Esophagus muscularis mucosa (tissue), 4 donors: ENCODE data around the gene MRTFB. TPM values are rescaled to one million over a fixed set of nuclear protein-coding genes. Genes with fewer than 3 reads are reported as not detected.

Experiments used
- DNase-seq: peaks from one replicate; pipeline ENCODE4 v3.0.0-alpha.2; 2017; ENCODE audit errors: extremely low spot score
- H3K27ac ChIP-seq, 4 donors: fragments of 200-600 bp; sonication (generic); replicated peaks in 1 of 4; 1 replicate in 3 of 4; 2 replicates in 1 of 4; pipeline ENCODE4 v1.5.1; 2016 to 2019; ENCODE audit warnings: mild to moderate bottlenecking in 1 of 4
- H3K27me3 ChIP-seq, 4 donors: fragments of 200-600 bp; sonication (generic); one replicate each; pipeline versions ENCODE4 v1.5.1 to v1.6.0; 2016 to 2019
- H3K36me3 ChIP-seq, 4 donors: fragments of 200-600 bp; sonication (generic); one replicate each; pipeline ENCODE4 v1.5.1; 2016 to 2019
- H3K4me1 ChIP-seq, 4 donors: fragments of 200-600 bp; sonication (generic); one replicate each; pipeline ENCODE4 v1.5.1; 2016 to 2019
- H3K4me3 ChIP-seq, 4 donors: fragments of 200-600 bp; sonication (generic); 1 replicate in 2 of 4; 2 replicates in 2 of 4; pipeline ENCODE4 v1.5.1; 2016 to 2019; ENCODE audit warnings: mild to moderate bottlenecking in 4 of 4, moderate library complexity in 1 of 4
- H3K9me3 ChIP-seq, 4 donors: fragments of 200-600 bp; sonication (generic); 1 replicate in 3 of 4; 2 replicates in 1 of 4; pipeline ENCODE4 v1.5.1; 2016 to 2019
- EP300 ChIP-seq: sonication (generic); formaldehyde crosslinking; IDR thresholded peaks from one replicate; pipeline ENCODE4 v1.6.1; 2017; ENCODE audit warnings: antibody characterized with exemption
- POLR2A ChIP-seq: fragments of 450-650 bp; IDR thresholded peaks from one replicate; pipeline ENCODE4 v1.6.1; 2017; ENCODE audit warnings: antibody characterized with exemption, moderate library complexity, mild to moderate bottlenecking, low read depth
- POLR2AphosphoS5 ChIP-seq, 2 donors: sonication (generic); formaldehyde crosslinking; IDR thresholded peaks; one replicate each; pipeline ENCODE4 v1.6.1; 2017; ENCODE audit warnings: antibody characterized with exemption in 2 of 2
- WGBS: methylation state at CpG from one replicate; pipeline ENCODE4 v1.1.5; 2018; 5-methylcytosine and 5-hydroxymethylcytosine counted together
- intact Hi-C: fragments of 100-400 bp; cut with DNase I; formaldehyde crosslinking; loops from one replicate; pipeline ENCODE4 v1.15.1; 2023
- total RNA-seq, 4 donors: library from RNA; depleted of rRNA; stranded (reverse); fragments of >200 nt; gene quantifications; one replicate each; pipeline versions ENCODE4 v1.1.0 to v1.2.1, GENCODE V29; 2016
- TF ChIP-seq, protein P1 (sequence below), 3 experiments: fragments of 200-600 bp in 2 of 3; fragments of 450-650 bp in 1 of 3; sonication (generic) in 2 of 3; IDR thresholded peaks; one replicate each; pipeline ENCODE4 v1.5.1; 2017 to 2019; ENCODE audit warnings: antibody characterized with exemption in 3 of 3, mild to moderate bottlenecking in 2 of 3, moderate library complexity in 1 of 3

MRTFB gene
- total RNA-seq, 4 donors from 2014 or later = 36.3 to 63.6 (median 48.2) TPM

DNA sequence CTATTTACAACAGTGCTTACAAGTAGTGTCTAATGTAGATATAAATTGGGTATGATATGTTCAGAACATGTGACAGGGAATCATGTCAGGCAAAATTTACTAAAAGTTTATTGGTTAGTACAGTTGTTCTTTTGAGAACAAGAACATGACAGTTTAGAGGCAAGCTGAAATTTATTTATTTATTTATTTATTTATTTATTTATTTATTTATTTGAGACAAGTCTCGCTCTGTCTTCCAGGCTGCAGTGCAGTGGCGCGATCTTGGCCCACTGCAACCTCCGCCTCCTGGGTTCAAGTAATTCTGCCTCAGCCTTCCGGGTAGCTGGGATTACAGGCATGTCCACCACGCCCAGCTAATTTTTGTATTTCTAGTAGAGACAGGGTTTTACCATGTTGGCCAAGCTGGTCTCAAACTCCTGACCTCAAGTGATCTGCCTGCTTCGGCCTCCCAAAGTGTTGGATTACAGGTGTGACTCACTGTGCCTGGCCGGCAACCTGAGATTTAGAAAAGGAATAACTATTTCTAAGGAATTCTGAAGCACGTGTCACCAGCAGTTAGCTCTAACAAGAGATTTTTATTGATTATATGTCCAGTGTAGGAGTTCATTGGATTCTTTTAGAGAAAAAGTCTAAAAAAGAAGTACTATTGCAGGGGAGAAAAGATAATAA is 24.9 kb downstream of the MRTFB start:
- Histone ChIP-seq H3K4me3 (no peak overlapping the region), H3K4me1 (peaks cover 40 to 96% (median 81%) of the 10 kb centered on the region in 4 donors), H3K27ac (peak overlapping the region in 1 of 4 donors; percentile 27), H3K27me3 (no peaks in the 10 kb centered on the region), H3K9me3 (no peaks in the 10 kb centered on the region), H3K36me3 (no peaks in the 10 kb centered on the region)
- DNase-seq = no peak
- WGBS = 96% methylated on average over 9 of the region's 9 CpGs
- intact Hi-C loops = no loop called here
- no peak for TF ChIP-seq POLR2A
- no peak for TF ChIP-seq EP300
- no peak for TF ChIP-seq POLR2AphosphoS5 (IDR thresholded peaks at IDR 0.05)
- TF ChIP-seq, protein P1, sequence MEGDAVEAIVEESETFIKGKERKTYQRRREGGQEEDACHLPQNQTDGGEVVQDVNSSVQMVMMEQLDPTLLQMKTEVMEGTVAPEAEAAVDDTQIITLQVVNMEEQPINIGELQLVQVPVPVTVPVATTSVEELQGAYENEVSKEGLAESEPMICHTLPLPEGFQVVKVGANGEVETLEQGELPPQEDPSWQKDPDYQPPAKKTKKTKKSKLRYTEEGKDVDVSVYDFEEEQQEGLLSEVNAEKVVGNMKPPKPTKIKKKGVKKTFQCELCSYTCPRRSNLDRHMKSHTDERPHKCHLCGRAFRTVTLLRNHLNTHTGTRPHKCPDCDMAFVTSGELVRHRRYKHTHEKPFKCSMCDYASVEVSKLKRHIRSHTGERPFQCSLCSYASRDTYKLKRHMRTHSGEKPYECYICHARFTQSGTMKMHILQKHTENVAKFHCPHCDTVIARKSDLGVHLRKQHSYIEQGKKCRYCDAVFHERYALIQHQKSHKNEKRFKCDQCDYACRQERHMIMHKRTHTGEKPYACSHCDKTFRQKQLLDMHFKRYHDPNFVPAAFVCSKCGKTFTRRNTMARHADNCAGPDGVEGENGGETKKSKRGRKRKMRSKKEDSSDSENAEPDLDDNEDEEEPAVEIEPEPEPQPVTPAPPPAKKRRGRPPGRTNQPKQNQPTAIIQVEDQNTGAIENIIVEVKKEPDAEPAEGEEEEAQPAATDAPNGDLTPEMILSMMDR (IDR thresholded peaks at IDR 0.05) = no peak

DNA sequence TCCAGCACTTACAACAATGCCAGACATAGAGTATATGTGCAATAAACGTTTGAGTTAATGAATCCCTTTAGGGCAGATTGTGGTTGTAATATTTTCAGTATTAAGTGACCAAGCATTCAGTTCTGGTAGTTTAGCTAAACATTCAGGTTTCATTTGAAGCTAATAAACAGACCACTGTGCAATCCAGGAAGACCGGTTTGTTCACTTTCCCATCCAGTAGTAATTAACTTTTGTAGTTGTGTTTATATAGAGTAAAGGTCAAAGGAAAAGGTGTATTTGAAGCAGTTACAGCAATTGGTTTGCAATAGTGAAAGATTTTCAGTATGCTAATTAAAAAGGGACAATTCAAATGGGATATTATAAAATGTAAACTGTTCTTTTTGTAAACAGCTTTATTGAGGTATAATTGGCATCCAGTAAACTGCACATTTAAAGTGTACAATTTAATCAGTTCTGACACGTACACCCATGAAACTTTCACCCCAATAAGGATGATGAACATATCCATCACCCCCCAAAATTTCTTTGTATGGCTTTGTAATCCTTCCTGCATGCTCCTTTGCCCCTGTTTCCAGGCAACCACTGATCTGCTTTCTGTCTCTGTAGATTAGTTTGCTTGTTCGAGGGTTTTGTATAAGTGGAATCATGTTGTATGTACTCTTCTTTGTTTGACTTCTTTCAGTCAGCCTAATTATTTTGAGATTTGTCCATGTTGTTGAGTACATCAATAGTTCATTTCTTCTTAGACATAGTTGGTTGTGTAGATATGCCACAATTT is 26.3 kb downstream of the MRTFB start:
- H3K27ac ChIP-seq = peak overlapping the region; percentile 2 to 32 (median 18)
- H3K36me3 ChIP-seq = no peaks in the 10 kb centered on the region
- no peak overlapping the region for H3K4me3 ChIP-seq
- 74% methylated on average over 4 of the region's 4 CpGs for WGBS
- peaks cover 41 to 96% (median 81%) of the 10 kb centered on the region in 4 donors for H3K4me1 ChIP-seq
- TF ChIP-seq POLR2AphosphoS5 (IDR thresholded peaks at IDR 0.05) = no peak
- TF ChIP-seq, protein P1 (IDR thresholded peaks at IDR 0.05) = no peak
- TF ChIP-seq POLR2A = no peak
- no peak for TF ChIP-seq EP300
- no peaks in the 10 kb centered on the region for H3K27me3 ChIP-seq
- no peaks in the 10 kb centered on the region for H3K9me3 ChIP-seq
- intact Hi-C loops = no loop called here
- no peak for DNase-seq

DNA sequence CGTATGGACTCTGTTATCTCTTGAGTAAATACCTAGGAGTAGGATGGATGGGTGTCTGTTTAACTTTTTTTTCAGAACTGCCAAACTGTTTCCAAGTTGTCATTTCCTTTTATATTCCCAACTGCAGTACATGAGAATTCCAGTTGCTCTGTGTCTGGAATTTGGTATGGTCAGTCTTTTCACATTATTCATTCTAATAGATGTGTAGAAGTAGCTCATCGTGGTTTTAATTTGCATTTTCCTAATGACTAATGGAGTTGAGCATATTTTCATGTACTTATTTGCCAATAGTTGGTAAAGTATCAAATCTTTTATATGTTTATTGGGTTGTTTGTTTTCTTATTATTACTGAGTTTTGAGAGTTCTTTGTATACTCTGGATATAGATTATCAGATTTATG is 27.0 kb downstream of the MRTFB start:
- Histone ChIP-seq H3K4me1 (peaks cover 46 to 96% (median 82%) of the 10 kb centered on the region in 4 donors), H3K27ac (peak overlapping the region in 3 of 4 donors; percentile 2 to 32 (median 14)), H3K27me3 (no peaks in the 10 kb centered on the region), H3K36me3 (no peaks in the 10 kb centered on the region), H3K9me3 (no peaks in the 10 kb centered on the region), H3K4me3 (no peak overlapping the region)
- intact Hi-C loops = no loop called here
- 76% methylated on average over 2 of the region's 2 CpGs for WGBS
- TF ChIP-seq POLR2AphosphoS5 (IDR thresholded peaks at IDR 0.05) (no peak), POLR2A (no peak), EP300 (no peak)
- TF ChIP-seq, protein P1 (IDR thresholded peaks at IDR 0.05) = no peak
- no peak for DNase-seq

DNA sequence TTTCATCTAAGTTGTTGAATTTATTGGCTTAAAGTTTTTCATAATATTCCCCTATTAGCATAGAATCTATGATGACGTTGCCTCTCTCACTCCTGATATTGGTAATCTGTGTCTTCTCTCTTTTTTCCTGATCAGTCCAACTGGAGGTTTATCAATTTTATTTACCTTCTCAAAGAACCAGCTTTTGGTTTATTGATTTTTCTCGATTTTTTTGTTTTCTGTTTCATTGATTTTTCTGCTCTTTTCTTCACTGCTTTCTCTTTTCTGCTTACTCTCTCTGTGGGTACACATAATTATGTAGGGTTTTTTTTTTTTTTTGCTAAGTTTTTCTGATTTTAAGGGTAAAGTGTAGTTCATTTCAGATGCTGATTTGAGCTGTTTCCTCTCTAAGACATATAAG is 29.7 kb downstream of the MRTFB start:
- Histone ChIP-seq H3K4me3 (no peak overlapping the region), H3K27me3 (no peaks in the 10 kb centered on the region), H3K9me3 (no peaks in the 10 kb centered on the region), H3K4me1 (peaks cover 45 to 96% (median 85%) of the 10 kb centered on the region in 4 donors), H3K27ac (no peak overlapping the region), H3K36me3 (no peaks in the 10 kb centered on the region)
- WGBS = 97% methylated on average over 2 of the region's 2 CpGs
- TF ChIP-seq POLR2AphosphoS5 (IDR thresholded peaks at IDR 0.05) = no peak
- TF ChIP-seq, protein P1 (IDR thresholded peaks at IDR 0.05) = no peak
- no peak for TF ChIP-seq POLR2A
- no peak for TF ChIP-seq EP300
- no peak for DNase-seq
- intact Hi-C loops = no loop called here
